Cardiac muscle cell (in vitro differentiated cells and primary cell): ENCODE data around the gene DCHS2. TPM values are rescaled to one million over a fixed set of nuclear protein-coding genes. Genes with fewer than 3 reads are reported as not detected.

Experiments
- DNase-seq, 2 donors: peaks; one replicate each; pipeline versions ENCODE4 v3.0.0 to v3.0.0-alpha.2; 2010 to 2017; ENCODE audit warnings: low read depth in 1 of 2, low spot score in 1 of 2
- H3K27ac ChIP-seq: fragments of 200-600 bp; sonication (generic); 2 replicates; pipeline ENCODE4 v1.5.1; 2016
- H3K27me3 ChIP-seq: fragments of 200-600 bp; sonication (generic); 2 replicates; pipeline ENCODE4 v1.6.0; 2016; ENCODE audit warnings: control low read depth
- H3K36me3 ChIP-seq: fragments of 200-600 bp; sonication (generic); 2 replicates; pipeline ENCODE4 v1.5.1; 2016; ENCODE audit warnings: control low read depth
- H3K4me1 ChIP-seq: fragments of 200-600 bp; sonication (generic); 2 replicates; pipeline ENCODE4 v1.8.1; 2017; ENCODE audit warnings: low read depth, mild to moderate bottlenecking, mixed run types
- H3K4me3 ChIP-seq: fragments of 200-600 bp; sonication (generic); 2 replicates; pipeline ENCODE4 v1.5.1; 2016; ENCODE audit warnings: mild to moderate bottlenecking
- H3K9me3 ChIP-seq: fragments of 200-600 bp; sonication (generic); 2 replicates; pipeline ENCODE4 v1.5.1; 2017; ENCODE audit warnings: low read depth, mild to moderate bottlenecking, control low read depth
- polyA plus RNA-seq: library from polyadenylated mRNA; unstranded; fragments of >200 nt; fragmentation: Nextera tagmentation; extraction: Ambion mirVana; gene quantifications from 2 replicates; pipeline ENCODE4 v1.2.1, GENCODE V29; 2016
- total RNA-seq: library from RNA; depleted of rRNA; stranded (reverse); fragments of >200 nt; gene quantifications from 2 replicates; pipeline ENCODE4 v1.2.3, GENCODE V29; 2016
- TF ChIP-seq, protein P1 (sequence below): IDR thresholded peaks from 2 replicates; pipeline ENCODE4 v1.5.1; 2012; ENCODE audit warnings: low read depth, mild to moderate bottlenecking, low read length

DCHS2 gene
- total and polyA plus RNA-seq, 2 experiments from 2014 or later: 0.09 TPM; not detected in 1

DNA sequence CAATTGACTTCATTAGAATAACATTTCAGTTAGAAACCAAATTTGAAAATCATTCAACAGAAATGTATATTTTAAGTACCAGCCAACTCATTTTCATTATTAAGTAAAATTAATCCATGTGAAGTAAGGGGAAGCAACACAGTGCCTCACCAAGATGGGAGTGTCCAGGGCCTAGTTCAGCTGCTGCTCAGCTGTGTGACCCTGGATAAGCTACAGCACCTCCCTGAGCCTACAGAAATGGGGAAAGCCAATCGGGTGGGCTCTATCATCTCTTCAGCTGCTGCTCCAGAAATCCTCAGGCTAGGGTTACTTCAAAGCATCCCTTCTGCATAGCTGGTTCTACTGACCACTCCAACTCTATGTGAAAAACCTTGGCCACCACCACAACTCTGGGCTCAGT, 18.7 kb downstream of the DCHS2 start:
- TF ChIP-seq, protein P1, sequence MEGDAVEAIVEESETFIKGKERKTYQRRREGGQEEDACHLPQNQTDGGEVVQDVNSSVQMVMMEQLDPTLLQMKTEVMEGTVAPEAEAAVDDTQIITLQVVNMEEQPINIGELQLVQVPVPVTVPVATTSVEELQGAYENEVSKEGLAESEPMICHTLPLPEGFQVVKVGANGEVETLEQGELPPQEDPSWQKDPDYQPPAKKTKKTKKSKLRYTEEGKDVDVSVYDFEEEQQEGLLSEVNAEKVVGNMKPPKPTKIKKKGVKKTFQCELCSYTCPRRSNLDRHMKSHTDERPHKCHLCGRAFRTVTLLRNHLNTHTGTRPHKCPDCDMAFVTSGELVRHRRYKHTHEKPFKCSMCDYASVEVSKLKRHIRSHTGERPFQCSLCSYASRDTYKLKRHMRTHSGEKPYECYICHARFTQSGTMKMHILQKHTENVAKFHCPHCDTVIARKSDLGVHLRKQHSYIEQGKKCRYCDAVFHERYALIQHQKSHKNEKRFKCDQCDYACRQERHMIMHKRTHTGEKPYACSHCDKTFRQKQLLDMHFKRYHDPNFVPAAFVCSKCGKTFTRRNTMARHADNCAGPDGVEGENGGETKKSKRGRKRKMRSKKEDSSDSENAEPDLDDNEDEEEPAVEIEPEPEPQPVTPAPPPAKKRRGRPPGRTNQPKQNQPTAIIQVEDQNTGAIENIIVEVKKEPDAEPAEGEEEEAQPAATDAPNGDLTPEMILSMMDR: no peak
- Histone ChIP-seq H3K27ac (no peak overlapping the region), H3K36me3 (no peaks in the 10 kb centered on the region), H3K4me3 (no peak overlapping the region), H3K4me1 (no peaks in the 10 kb centered on the region), H3K27me3 (no peaks in the 10 kb centered on the region), H3K9me3 (no peaks in the 10 kb centered on the region)
- no peak for DNase-seq

GRCh38 chr4:154471526-154472331, 19.9 kb downstream of the DCHS2 start:
- Histone ChIP-seq H3K9me3 (no peaks in the 10 kb centered on the region), H3K27ac (no peak overlapping the region), H3K27me3 (no peaks in the 10 kb centered on the region), H3K36me3 (no peaks in the 10 kb centered on the region), H3K4me1 (no peaks in the 10 kb centered on the region), H3K4me3 (no peak overlapping the region)
- no peak for DNase-seq
- TF ChIP-seq, protein P1: no peak

GRCh38 chr4:154471032-154471431, 20.6 kb downstream of the DCHS2 start:
- TF ChIP-seq, protein P1: no peak
- Histone ChIP-seq H3K9me3 (no peaks in the 10 kb centered on the region), H3K27ac (no peak overlapping the region), H3K36me3 (no peaks in the 10 kb centered on the region), H3K4me1 (no peaks in the 10 kb centered on the region), H3K27me3 (no peaks in the 10 kb centered on the region), H3K4me3 (no peak overlapping the region)
- no peak for DNase-seq

- Histone ChIP-seq H3K36me3 (no peaks in the 10 kb centered on the region), H3K4me1 (no peaks in the 10 kb centered on the region), H3K27ac (no peak overlapping the region), H3K9me3 (no peaks in the 10 kb centered on the region), H3K4me3 (no peak overlapping the region), H3K27me3 (no peaks in the 10 kb centered on the region)
- DNase-seq: no peak
- TF ChIP-seq, protein P1: no peak
These were observed 23.7 kb downstream of the DCHS2 start for GRCh38 chr4:154467886-154468285.

- no peaks in the 10 kb centered on the region for H3K4me1 ChIP-seq
- H3K9me3 ChIP-seq: no peaks in the 10 kb centered on the region
- no peak for DNase-seq
- no peaks in the 10 kb centered on the region for H3K36me3 ChIP-seq
- no peak overlapping the region for H3K27ac ChIP-seq
- H3K4me3 ChIP-seq: no peak overlapping the region
- no peaks in the 10 kb centered on the region for H3K27me3 ChIP-seq
- TF ChIP-seq, protein P1: no peak
These were observed 25.3 kb downstream of the DCHS2 start for GRCh38 chr4:154466336-154466735.
